ENCODE measurements around the gene PHF23.
A peak's percentile ranks its signal among the peaks of the same experiment; 100 is the strongest.

DNA sequence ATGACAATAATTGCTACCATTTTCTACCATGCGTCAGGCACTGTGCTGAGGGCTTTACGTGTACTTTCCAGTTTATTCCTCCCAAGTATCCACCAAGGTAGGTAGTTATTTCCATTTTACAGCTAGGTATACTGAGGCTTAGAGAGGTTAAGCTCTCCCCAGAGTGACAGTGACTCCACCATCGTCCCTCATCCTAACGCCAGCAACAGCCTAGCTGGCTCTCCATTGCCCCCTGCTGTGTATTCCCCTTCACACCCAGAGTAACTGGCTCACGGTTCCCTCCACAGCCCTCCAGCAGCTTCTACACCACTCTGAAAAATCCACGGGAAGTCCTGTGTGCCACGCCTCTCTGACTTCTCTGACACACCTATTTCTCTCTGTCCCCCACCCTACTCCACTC, 53.0 kb downstream of the PHF23 start:
- TF ChIP-seq POLR2A (IDR thresholded peaks at IDR 0.05) = no peak
- TF ChIP-seq, protein P1, sequence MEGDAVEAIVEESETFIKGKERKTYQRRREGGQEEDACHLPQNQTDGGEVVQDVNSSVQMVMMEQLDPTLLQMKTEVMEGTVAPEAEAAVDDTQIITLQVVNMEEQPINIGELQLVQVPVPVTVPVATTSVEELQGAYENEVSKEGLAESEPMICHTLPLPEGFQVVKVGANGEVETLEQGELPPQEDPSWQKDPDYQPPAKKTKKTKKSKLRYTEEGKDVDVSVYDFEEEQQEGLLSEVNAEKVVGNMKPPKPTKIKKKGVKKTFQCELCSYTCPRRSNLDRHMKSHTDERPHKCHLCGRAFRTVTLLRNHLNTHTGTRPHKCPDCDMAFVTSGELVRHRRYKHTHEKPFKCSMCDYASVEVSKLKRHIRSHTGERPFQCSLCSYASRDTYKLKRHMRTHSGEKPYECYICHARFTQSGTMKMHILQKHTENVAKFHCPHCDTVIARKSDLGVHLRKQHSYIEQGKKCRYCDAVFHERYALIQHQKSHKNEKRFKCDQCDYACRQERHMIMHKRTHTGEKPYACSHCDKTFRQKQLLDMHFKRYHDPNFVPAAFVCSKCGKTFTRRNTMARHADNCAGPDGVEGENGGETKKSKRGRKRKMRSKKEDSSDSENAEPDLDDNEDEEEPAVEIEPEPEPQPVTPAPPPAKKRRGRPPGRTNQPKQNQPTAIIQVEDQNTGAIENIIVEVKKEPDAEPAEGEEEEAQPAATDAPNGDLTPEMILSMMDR (IDR thresholded peaks at IDR 0.05) = peak in 2 of 6 experiments; percentile 3 to 4

Data from thyroid gland (tissue), 4 donors.